Chondrocyte (in vitro differentiated cells): ENCODE measurements around the gene XXYLT1. TPM values are rescaled to one million over a fixed set of nuclear protein-coding genes. Genes with fewer than 3 reads are reported as not detected.

Experiments used
- DNase-seq: peaks from one replicate; pipeline ENCODE4 v3.0.0; 2021; ENCODE audit warnings: mixed read lengths, low spot score
- H3K27ac Mint-ChIP-seq: one replicate; pipeline ENCODE4 v1.8.0; 2021; ENCODE audit warnings: mild to moderate bottlenecking, moderate library complexity, mixed read lengths; ENCODE audit not compliant: unreplicated experiment
- H3K27me3 Mint-ChIP-seq: 2 replicates; pipeline ENCODE4 v1.8.0; 2021; ENCODE audit warnings: low read depth, mixed read lengths
- H3K36me3 Mint-ChIP-seq: 2 replicates; pipeline ENCODE4 v1.8.0; 2021; ENCODE audit warnings: low read depth, mixed read lengths
- H3K4me1 Mint-ChIP-seq: 2 replicates; pipeline ENCODE4 v1.8.0; 2021; ENCODE audit warnings: low read depth, mild to moderate bottlenecking, mixed read lengths
- H3K4me3 Mint-ChIP-seq: one replicate; pipeline ENCODE4 v1.8.0; 2021; ENCODE audit warnings: mild to moderate bottlenecking, moderate library complexity, mixed read lengths; ENCODE audit not compliant: unreplicated experiment
- H3K9me3 Mint-ChIP-seq: 2 replicates; pipeline ENCODE4 v1.8.0; 2021; ENCODE audit warnings: low read depth, mixed read lengths
- CTCF ChIP-seq: fragments of 200-600 bp; sonication (generic); IDR thresholded peaks from 2 replicates; pipeline ENCODE4 v1.5.0; 2021; ENCODE audit warnings: antibody characterized with exemption, mild to moderate bottlenecking, moderate library complexity
- total RNA-seq: library from RNA; stranded (reverse); gene quantifications from 3 replicates; pipeline ENCODE4 v1.2.1, GENCODE V29; 2021

The XXYLT1 gene
- total RNA-seq, 1 donor from 2014 or later, result 32.7 TPM

- H3K27me3 Mint-ChIP-seq, result no peaks in the 10 kb centered on the region
- TF ChIP-seq CTCF, result no peak
- DNase-seq, result no peak
- no peak overlapping the region for H3K4me3 Mint-ChIP-seq
- no peaks in the 10 kb centered on the region for H3K36me3 Mint-ChIP-seq
- no peak overlapping the region for H3K27ac Mint-ChIP-seq
- H3K4me1 Mint-ChIP-seq, result peaks cover 12% of the 10 kb centered on the region
- H3K9me3 Mint-ChIP-seq, result no peaks in the 10 kb centered on the region
Measured at GRCh38 chr3:195163719-195164572, 107.0 kb downstream of the XXYLT1 start.

GRCh38 chr3:195162816-195163215, 108.1 kb downstream of the XXYLT1 start:
- H3K4me1 Mint-ChIP-seq, result peaks cover 12% of the 10 kb centered on the region

GRCh38 chr3:195162033-195162669, 108.8 kb downstream of the XXYLT1 start:
- Mint-ChIP-seq H3K4me1 (peaks cover 12% of the 10 kb centered on the region), H3K27me3 (no peaks in the 10 kb centered on the region), H3K27ac (no peak overlapping the region), H3K9me3 (no peaks in the 10 kb centered on the region), H3K36me3 (no peaks in the 10 kb centered on the region), H3K4me3 (no peak overlapping the region)
- TF ChIP-seq CTCF, result no peak
- no peak for DNase-seq

More at GRCh38 chr3:195162816-195163215, 108.1 kb downstream of the XXYLT1 start:
- Mint-ChIP-seq H3K9me3 (no peaks in the 10 kb centered on the region), H3K27ac (no peak overlapping the region), H3K36me3 (no peaks in the 10 kb centered on the region), H3K27me3 (no peaks in the 10 kb centered on the region), H3K4me3 (no peak overlapping the region)
- DNase-seq, result no peak
- no peak for TF ChIP-seq CTCF

GRCh38 chr3:195160908-195161434, 110.0 kb downstream of the XXYLT1 start:
- H3K27ac Mint-ChIP-seq, result no peak overlapping the region
- H3K4me3 Mint-ChIP-seq, result no peak overlapping the region
- no peaks in the 10 kb centered on the region for H3K36me3 Mint-ChIP-seq
- peaks cover 18% of the 10 kb centered on the region for H3K4me1 Mint-ChIP-seq
- DNase-seq, result no peak
- no peaks in the 10 kb centered on the region for H3K27me3 Mint-ChIP-seq
- no peak for TF ChIP-seq CTCF
- no peaks in the 10 kb centered on the region for H3K9me3 Mint-ChIP-seq

- TF ChIP-seq CTCF, result no peak
- peaks cover 22% of the 10 kb centered on the region for H3K4me1 Mint-ChIP-seq
- H3K36me3 Mint-ChIP-seq, result no peaks in the 10 kb centered on the region
- no peak for DNase-seq
- no peaks in the 10 kb centered on the region for H3K27me3 Mint-ChIP-seq
- no peaks in the 10 kb centered on the region for H3K9me3 Mint-ChIP-seq
- no peak overlapping the region for H3K4me3 Mint-ChIP-seq
- H3K27ac Mint-ChIP-seq, result peak overlapping the region; percentile 25
Measured at GRCh38 chr3:195160257-195160898, 110.6 kb downstream of the XXYLT1 start.
